IMR-90 (cell line): ENCODE data around the gene MOB2.

Experiments used
- MXI1 ChIP-seq: IDR thresholded peaks from 2 replicates; pipeline ENCODE4 v1.6.1; 2012; ENCODE audit warnings: low read depth, mild to moderate bottlenecking, low read length, moderate library complexity, borderline replicate concordance
- RAD21 ChIP-seq: IDR thresholded peaks from 2 replicates; pipeline ENCODE4 v1.6.1; 2012; ENCODE audit warnings: low read length, improper control_type of control experiment
- TF ChIP-seq, protein P1 (sequence below): conservative IDR thresholded peaks from 2 replicates; pipeline ENCODE4 v1.5.1; 2012; ENCODE audit warnings: mild to moderate bottlenecking, low read depth, low read length, improper control_type of control experiment

GRCh38 chr11:1460986-1461825 is 25.4 kb downstream of the MOB2 start:
- TF ChIP-seq, protein P1, sequence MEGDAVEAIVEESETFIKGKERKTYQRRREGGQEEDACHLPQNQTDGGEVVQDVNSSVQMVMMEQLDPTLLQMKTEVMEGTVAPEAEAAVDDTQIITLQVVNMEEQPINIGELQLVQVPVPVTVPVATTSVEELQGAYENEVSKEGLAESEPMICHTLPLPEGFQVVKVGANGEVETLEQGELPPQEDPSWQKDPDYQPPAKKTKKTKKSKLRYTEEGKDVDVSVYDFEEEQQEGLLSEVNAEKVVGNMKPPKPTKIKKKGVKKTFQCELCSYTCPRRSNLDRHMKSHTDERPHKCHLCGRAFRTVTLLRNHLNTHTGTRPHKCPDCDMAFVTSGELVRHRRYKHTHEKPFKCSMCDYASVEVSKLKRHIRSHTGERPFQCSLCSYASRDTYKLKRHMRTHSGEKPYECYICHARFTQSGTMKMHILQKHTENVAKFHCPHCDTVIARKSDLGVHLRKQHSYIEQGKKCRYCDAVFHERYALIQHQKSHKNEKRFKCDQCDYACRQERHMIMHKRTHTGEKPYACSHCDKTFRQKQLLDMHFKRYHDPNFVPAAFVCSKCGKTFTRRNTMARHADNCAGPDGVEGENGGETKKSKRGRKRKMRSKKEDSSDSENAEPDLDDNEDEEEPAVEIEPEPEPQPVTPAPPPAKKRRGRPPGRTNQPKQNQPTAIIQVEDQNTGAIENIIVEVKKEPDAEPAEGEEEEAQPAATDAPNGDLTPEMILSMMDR: no peak
- TF ChIP-seq RAD21 (no peak), MXI1 (no peak)
